ENCODE measurements around the gene OLFML3.

Gene OLFML3

GRCh38 chr1:113941245-113941559 is 38.1 kb upstream of the OLFML3 start (continued):
- TF ChIP-seq REST (tag by site-specific recombination; IDR thresholded peaks at IDR 0.05): no peak
- TF ChIP-seq ZNF837 (tag by site-specific recombination; IDR thresholded peaks at IDR 0.05): no peak

GRCh38 chr1:113942527-113942926 is 36.7 kb upstream of the OLFML3 start:
- TF ChIP-seq ZNF76 (tag by site-specific recombination; IDR thresholded peaks at IDR 0.05; ENCODE audit: borderline replicate concordance, low read depth): no peak
- TF ChIP-seq IKZF3 (tag by site-specific recombination; IDR thresholded peaks at IDR 0.05): no peak
- TF ChIP-seq ZBTB7A (tag by site-specific recombination; IDR thresholded peaks at IDR 0.05; ENCODE audit: low read depth): no peak
- TF ChIP-seq ZNF529 (tag by site-specific recombination; IDR thresholded peaks at IDR 0.05; ENCODE audit: insufficient replicate concordance): no peak
- no peak for TF ChIP-seq ZNF280C (tag by site-specific recombination; IDR thresholded peaks at IDR 0.05)
- TF ChIP-seq ZNF292 (tag by site-specific recombination; IDR thresholded peaks at IDR 0.05; ENCODE audit: borderline replicate concordance, low read depth): no peak
- TF ChIP-seq GFI1B (tag by site-specific recombination; IDR thresholded peaks at IDR 0.05): no peak
- no peak for TF ChIP-seq ZBTB26 (tag by site-specific recombination; optimal IDR thresholded peaks at IDR 0.05)
- TF ChIP-seq PATZ1 (tag by site-specific recombination; IDR thresholded peaks at IDR 0.05): no peak
- Histone ChIP-seq H3K36me3 (ENCODE audit: control insufficient read depth in 2 of 2, insufficient read depth in 1 of 2, low read length in 2 of 2) (peaks cover 18 to 33% of the 10 kb centered on the region in 2 experiments), H3K27ac (ENCODE audit: extremely low read depth, low read depth, low read length) (no peak overlapping the region), H3K4me3 (ENCODE audit: low read depth, low read length) (no peak overlapping the region), H3K4me1 (ENCODE audit: control insufficient read depth, insufficient read depth, low read length) (peaks cover 10% of the 10 kb centered on the region; the same call in 1 of the 2 replicates), H3K9me3 (ENCODE audit: control insufficient read depth, insufficient read depth, low read depth, low read length) (no peaks in the 10 kb centered on the region)
- ChIA-PET CTCF (no interaction called here), POLR2A (no interaction called here)

- TF ChIP-seq ZBTB7A (tag by site-specific recombination; IDR thresholded peaks at IDR 0.05; ENCODE audit: low read depth) (no peak), ZFP69B (tag by site-specific recombination; IDR thresholded peaks at IDR 0.05) (no peak), GFI1B (tag by site-specific recombination; IDR thresholded peaks at IDR 0.05) (no peak), ZNF146 (tag by site-specific recombination; IDR thresholded peaks at IDR 0.05) (peak; percentile 91), SETDB1 (IDR thresholded peaks at IDR 0.05; ENCODE audit: insufficient read length, low read length) (no peak), ZNF549 (tag by site-specific recombination; IDR thresholded peaks at IDR 0.05) (no peak), ZNF140 (tag by site-specific recombination; IDR thresholded peaks at IDR 0.05) (peak; percentile 95), ZNF580 (tag by site-specific recombination; IDR thresholded peaks at IDR 0.05) (peak; percentile 37; the same call in 1 of the 2 replicates), ZFP3 (tag by site-specific recombination; IDR thresholded peaks at IDR 0.05; ENCODE audit: low read depth) (no peak), ZNF37A (tag by site-specific recombination; IDR thresholded peaks at IDR 0.05) (no peak)
- Histone ChIP-seq H3K4me3 (ENCODE audit: low read depth, low read length) (no peak overlapping the region), H3K36me3 (ENCODE audit: control insufficient read depth in 2 of 2, insufficient read depth in 1 of 2, low read length in 2 of 2) (peaks cover 18 to 33% of the 10 kb centered on the region in 2 experiments), H3K9me3 (ENCODE audit: control insufficient read depth, insufficient read depth, low read depth, low read length) (no peaks in the 10 kb centered on the region), H3K4me1 (ENCODE audit: control insufficient read depth, insufficient read depth, low read length) (peaks cover 17% of the 10 kb centered on the region; the same call in 1 of the 2 replicates), H3K27ac (ENCODE audit: extremely low read depth, low read depth, low read length) (no peak overlapping the region)
- POLR2A ChIA-PET: interaction anchor here (0.7 kb wide), 1 partner anchor 11 kb away, joined by 4 read pairs; no protein-coding TSS in a partner anchor
- CTCF ChIA-PET: interaction anchor here (0.6 kb wide), 1 partner anchor 34 kb away, joined by 4 read pairs; no protein-coding TSS in a partner anchor
Measured at GRCh38 chr1:113943028-113943811, 36.1 kb upstream of the OLFML3 start.

Data from HEK293 (cell line).